SK-N-SH (cell line): ENCODE results near the gene CYP2F1. TPM values are rescaled to one million over a fixed set of nuclear protein-coding genes. Genes with fewer than 3 reads are reported as not detected.
"Not testable (repeated sequence)": the region's sequence is repeated elsewhere in the genome, so short reads cannot be mapped to it uniquely, and the experiment has no call there.

ENCODE experiments used
- CTCF ChIA-PET: fragments of 300-600, 350-600 bp; formaldehyde crosslinking; extraction: SDS; loops from one replicate; lab custom pipeline; 2021; lab: Yijun Ruan, JAX
- POLR2A ChIA-PET: fragments of 350-600 bp; sonication (Branson Sonifier 250); formaldehyde crosslinking; extraction: SDS; loops from one replicate; lab custom pipeline; 2020; ENCODE audit warnings: antibody characterized with exemption, inconsistent platforms; lab: Yijun Ruan, JAX
- DNase-seq: peaks from one replicate; pipeline ENCODE4 v3.0.0; 2012
- H2AFZ ChIP-seq: fragments of 200-600 bp; sonication (generic); 2 replicates; pipeline ENCODE4 v1.8.1; 2016; ENCODE audit warnings: antibody characterized with exemption, mild to moderate bottlenecking, low read depth
- H3F3A ChIP-seq: fragments of 200-600 bp; sonication (generic); replicated peaks from 2 replicates; pipeline ENCODE3; 2016; ENCODE audit warnings: antibody characterized with exemption, mild to moderate bottlenecking; ENCODE audit not compliant: insufficient read depth
- H3K27ac ChIP-seq, 2 experiments: fragments of 200-500 bp in 1 of 2; fragments of 200-600 bp in 1 of 2; sonication (Bioruptor generic) in 1 of 2; sonication (generic), shearing (Covaris generic) in 1 of 2; 2 replicates each; pipeline versions ENCODE4 v1.5.1 to v1.6.1; 2014 to 2016; ENCODE audit warnings: low read depth in 2 of 2, inconsistent platforms in 1 of 2, low read length in 1 of 2, mild to moderate bottlenecking in 1 of 2, mixed read lengths in 1 of 2
- H3K27me3 ChIP-seq: fragments of 200-600 bp; sonication (generic), shearing (Covaris generic); 2 replicates; pipeline ENCODE4 v1.6.1; 2016; ENCODE audit warnings: mixed run types; ENCODE audit not compliant: insufficient read depth
- H3K36me3 ChIP-seq, 2 experiments: fragments of 200-500 bp in 1 of 2; fragments of 200-600 bp in 1 of 2; sonication (Bioruptor generic) in 1 of 2; sonication (generic) in 1 of 2; replicated peaks in 1 of 2; 2 replicates each; pipeline versions ENCODE3 to v1.5.1; 2014 to 2016; ENCODE audit warnings: low read length in 1 of 2, mild to moderate bottlenecking in 1 of 2; ENCODE audit not compliant: insufficient read depth in 2 of 2, control insufficient read depth in 1 of 2
- H3K4me1 ChIP-seq, 2 experiments: fragments of 200-500 bp in 1 of 2; fragments of 200-600 bp in 1 of 2; sonication (Bioruptor generic) in 1 of 2; sonication (generic), shearing (Covaris generic) in 1 of 2; 2 replicates each; pipeline versions ENCODE4 v1.5.1 to v1.6.1; 2014 to 2016; ENCODE audit warnings: low read depth in 1 of 2, low read length in 1 of 2, mixed run types in 1 of 2; ENCODE audit not compliant: insufficient read depth in 2 of 2, control insufficient read depth in 1 of 2
- H3K4me2 ChIP-seq: fragments of 200-600 bp; sonication (generic), shearing (Covaris generic); 2 replicates; pipeline ENCODE4 v1.6.1; 2017; ENCODE audit warnings: mixed run types
- H3K4me3 ChIP-seq, 2 experiments: fragments of 200-500 bp in 1 of 2; fragments of 200-600 bp in 1 of 2; sonication (Bioruptor generic) in 1 of 2; sonication (generic), shearing (Covaris generic) in 1 of 2; 2 replicates each; pipeline versions ENCODE4 v1.5.1 to v1.8.1; 2014 to 2016; ENCODE audit warnings: low read depth in 2 of 2, inconsistent platforms in 1 of 2, low read length in 1 of 2, mild to moderate bottlenecking in 1 of 2, mixed read lengths in 1 of 2, moderate library complexity in 1 of 2
- H3K79me2 ChIP-seq: fragments of 200-600 bp; sonication (generic); 2 replicates; pipeline ENCODE4 v1.8.1; 2017; ENCODE audit warnings: mild to moderate bottlenecking; ENCODE audit not compliant: insufficient read depth
- H3K9ac ChIP-seq: fragments of 200-600 bp; sonication (generic); 2 replicates; pipeline ENCODE4 v1.6.1; 2017; ENCODE audit warnings: mixed run types
- H3K9me2 ChIP-seq: fragments of 200-600 bp; sonication (generic); 2 replicates; pipeline ENCODE4 v1.6.1; 2017; ENCODE audit warnings: mixed run types
- H3K9me3 ChIP-seq: fragments of 200-600 bp; sonication (generic); 2 replicates; pipeline ENCODE4 v1.6.1; 2017; ENCODE audit warnings: mixed run types, mild to moderate bottlenecking, moderate library complexity
- H4K20me1 ChIP-seq: fragments of 200-600 bp; sonication (generic); 2 replicates; pipeline ENCODE4 v1.6.1; 2017; ENCODE audit warnings: mild to moderate bottlenecking, mixed run types; ENCODE audit not compliant: insufficient read depth
- CHD2 ChIP-seq: fragments of 150-350 bp; IDR thresholded peaks from 2 replicates; pipeline ENCODE4 v1.6.1; 2018; ENCODE audit warnings: low read length; ENCODE audit not compliant: partially characterized antibody
- ELF1 ChIP-seq: IDR thresholded peaks from 2 replicates; pipeline ENCODE4 v1.4.0; 2012
- FOSL2 ChIP-seq: IDR thresholded peaks from 2 replicates; pipeline ENCODE4 v1.4.0; 2012; ENCODE audit warnings: low read depth, mild to moderate bottlenecking, moderate library complexity, borderline replicate concordance
- GABPA ChIP-seq: IDR thresholded peaks from 2 replicates; pipeline ENCODE4 v1.4.0; 2012; ENCODE audit warnings: low read depth, mild to moderate bottlenecking
- GATA2 ChIP-seq: sonication (generic); formaldehyde crosslinking; IDR thresholded peaks from 2 replicates; pipeline ENCODE4 v1.5.0; 2020; ENCODE audit warnings: mild to moderate bottlenecking, missing genetic modification reagents
- NRF1 ChIP-seq: IDR thresholded peaks from 2 replicates; pipeline ENCODE4 v1.6.1; 2012; ENCODE audit warnings: low read depth, mild to moderate bottlenecking, low read length
- POLR2AphosphoS5 ChIP-seq: IDR thresholded peaks from 2 replicates; pipeline ENCODE4 v1.6.1; 2012; ENCODE audit warnings: low read depth, low read length
- TEAD4 ChIP-seq: IDR thresholded peaks from 2 replicates; pipeline ENCODE4 v1.4.0; 2012; ENCODE audit warnings: mild to moderate bottlenecking, borderline replicate concordance; ENCODE audit not compliant: insufficient read depth
- YY1 ChIP-seq: IDR thresholded peaks from 2 replicates; pipeline ENCODE4 v1.4.0; 2012; ENCODE audit warnings: low read depth, mild to moderate bottlenecking
- WGBS: methylation state at CpG from one replicate; pipeline ENCODE4 v1.1.6; 2017; ENCODE audit warnings: low lambda C conversion rate; 5-methylcytosine and 5-hydroxymethylcytosine counted together
- polyA plus RNA-seq, 3 experiments: library from polyadenylated mRNA; depleted of rRNA; stranded (reverse); fragments of >200 nt; gene quantifications; 2 replicates each; pipeline ENCODE4 v1.2.3, GENCODE V29; 2012
- TF ChIP-seq, protein P1 (sequence below): fragments of 200-600 bp; sonication (generic); IDR thresholded peaks from 2 replicates; pipeline ENCODE4 v1.6.1; 2017; ENCODE audit warnings: antibody characterized with exemption, mild to moderate bottlenecking, moderate library complexity

CYP2F1 gene
- polyA plus RNA-seq, 1 of the 3 experiments (the other 2 are of a cell fraction): not detected

DNA sequence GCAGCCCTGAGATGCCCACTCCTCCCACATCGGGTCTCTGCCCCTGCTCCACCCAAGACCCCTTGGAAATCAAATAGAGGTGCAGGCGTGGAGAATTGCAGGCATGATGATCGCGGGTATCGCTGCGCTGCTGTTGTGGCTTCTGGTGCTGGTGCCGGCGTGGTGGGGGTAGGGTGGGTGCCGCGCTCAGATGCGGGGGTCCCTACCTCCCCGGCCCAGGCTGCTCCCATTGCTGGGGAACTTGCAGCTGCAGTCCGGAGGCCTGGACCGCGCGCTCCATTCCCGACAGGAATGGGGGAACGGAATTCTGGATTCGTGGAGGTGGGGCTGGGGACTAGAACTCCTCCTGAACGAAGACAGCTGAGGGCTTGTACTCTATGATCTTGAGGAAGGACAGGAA lies 20.4 kb downstream of the CYP2F1 start:
- CTCF ChIA-PET: no interaction called here
- Histone ChIP-seq H3K4me2 (no peak overlapping the region), H3K27me3 (peaks cover 68% of the 10 kb centered on the region), H3F3A (no peaks in the 10 kb centered on the region), H3K79me2 (no peaks in the 10 kb centered on the region), H3K27ac (no peak overlapping the region), H4K20me1 (no peaks in the 10 kb centered on the region), H3K4me1 (no peaks in the 10 kb centered on the region), H3K36me3 (no peaks in the 10 kb centered on the region), H3K9me2 (no peaks in the 10 kb centered on the region), H3K9ac (no peak overlapping the region), H2AFZ (no peak overlapping the region), H3K9me3 (no peaks in the 10 kb centered on the region), H3K4me3 (no peak overlapping the region)
- TF ChIP-seq ELF1: no peak
- TF ChIP-seq, protein P1, sequence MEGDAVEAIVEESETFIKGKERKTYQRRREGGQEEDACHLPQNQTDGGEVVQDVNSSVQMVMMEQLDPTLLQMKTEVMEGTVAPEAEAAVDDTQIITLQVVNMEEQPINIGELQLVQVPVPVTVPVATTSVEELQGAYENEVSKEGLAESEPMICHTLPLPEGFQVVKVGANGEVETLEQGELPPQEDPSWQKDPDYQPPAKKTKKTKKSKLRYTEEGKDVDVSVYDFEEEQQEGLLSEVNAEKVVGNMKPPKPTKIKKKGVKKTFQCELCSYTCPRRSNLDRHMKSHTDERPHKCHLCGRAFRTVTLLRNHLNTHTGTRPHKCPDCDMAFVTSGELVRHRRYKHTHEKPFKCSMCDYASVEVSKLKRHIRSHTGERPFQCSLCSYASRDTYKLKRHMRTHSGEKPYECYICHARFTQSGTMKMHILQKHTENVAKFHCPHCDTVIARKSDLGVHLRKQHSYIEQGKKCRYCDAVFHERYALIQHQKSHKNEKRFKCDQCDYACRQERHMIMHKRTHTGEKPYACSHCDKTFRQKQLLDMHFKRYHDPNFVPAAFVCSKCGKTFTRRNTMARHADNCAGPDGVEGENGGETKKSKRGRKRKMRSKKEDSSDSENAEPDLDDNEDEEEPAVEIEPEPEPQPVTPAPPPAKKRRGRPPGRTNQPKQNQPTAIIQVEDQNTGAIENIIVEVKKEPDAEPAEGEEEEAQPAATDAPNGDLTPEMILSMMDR: no peak
- no peak for TF ChIP-seq NRF1
- no peak for TF ChIP-seq YY1
- no peak for TF ChIP-seq TEAD4
- no peak for TF ChIP-seq CHD2
- TF ChIP-seq GABPA: no peak
- TF ChIP-seq GATA2 (CRISPR knock-in tag): no peak
- TF ChIP-seq POLR2AphosphoS5: no peak
- no peak for TF ChIP-seq FOSL2
- DNase-seq: no peak
- POLR2A ChIA-PET: no interaction called here
- 58% methylated on average over 13 of the region's 20 CpGs for WGBS

DNA sequence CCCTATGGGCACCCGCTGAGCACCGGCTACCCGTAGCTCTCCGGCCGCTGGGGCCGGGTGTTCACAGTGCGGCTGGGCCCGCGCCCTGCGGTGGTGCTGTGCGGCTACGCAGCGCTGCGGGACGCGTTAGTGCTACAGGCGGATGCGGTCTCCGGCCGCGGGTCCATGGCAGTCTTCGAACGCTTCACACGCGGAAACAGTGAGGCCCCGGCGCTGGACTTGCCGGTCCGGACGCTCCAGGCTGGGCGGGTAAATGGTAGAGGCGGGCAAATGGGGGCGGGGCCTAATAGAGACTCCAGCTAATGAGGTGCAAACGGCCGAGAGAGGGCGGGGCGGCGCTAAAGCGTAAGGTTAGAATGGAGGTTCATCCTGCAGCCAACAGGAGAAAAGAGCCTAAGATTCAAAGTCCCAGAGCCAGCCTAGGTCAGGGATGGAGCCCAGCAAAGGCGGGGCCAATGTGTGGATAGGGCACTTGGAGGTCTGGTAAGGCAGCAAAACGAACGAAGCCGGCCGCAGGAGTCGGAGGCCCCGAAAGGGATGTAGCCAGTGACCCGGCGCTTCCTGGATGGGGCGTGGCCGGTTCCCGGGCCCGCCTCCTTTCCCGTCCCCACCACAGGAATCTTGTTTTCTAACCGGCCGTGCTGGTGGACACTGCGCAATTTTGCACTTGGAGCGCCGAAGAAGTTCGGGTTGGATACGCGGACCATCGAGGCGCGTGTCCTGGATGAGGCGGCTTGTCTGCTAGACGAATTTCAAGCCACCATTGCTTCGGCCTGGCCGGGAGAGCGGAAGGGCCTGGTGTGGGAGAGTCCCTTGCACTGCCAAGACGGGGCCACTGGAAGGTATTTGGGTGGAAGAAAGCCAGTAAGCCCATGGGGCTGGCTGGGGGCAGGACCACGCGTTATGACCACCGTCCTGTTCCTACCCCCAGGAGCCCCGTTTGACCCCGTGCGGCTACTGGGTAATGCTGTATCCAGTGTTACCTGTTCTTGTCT lies 21.5 kb downstream of the CYP2F1 start:
- POLR2A ChIA-PET, H3K4me3 ChIP-seq, H3K79me2 ChIP-seq, H3K9me3 ChIP-seq, DNase-seq, H3K9me2 ChIP-seq, H3K4me2 ChIP-seq, H3K27ac ChIP-seq, H4K20me1 ChIP-seq, H3K4me1 ChIP-seq, H3K9ac ChIP-seq, H3K36me3 ChIP-seq, H2AFZ ChIP-seq, CTCF ChIA-PET, H3F3A ChIP-seq: not testable (repeated sequence)
- WGBS: 60% methylated on average over 26 of the region's 76 CpGs
- H3K27me3 ChIP-seq: peaks cover 68% of the 10 kb centered on the region
